ENCODE measurements around the gene DLG2.

DNA sequence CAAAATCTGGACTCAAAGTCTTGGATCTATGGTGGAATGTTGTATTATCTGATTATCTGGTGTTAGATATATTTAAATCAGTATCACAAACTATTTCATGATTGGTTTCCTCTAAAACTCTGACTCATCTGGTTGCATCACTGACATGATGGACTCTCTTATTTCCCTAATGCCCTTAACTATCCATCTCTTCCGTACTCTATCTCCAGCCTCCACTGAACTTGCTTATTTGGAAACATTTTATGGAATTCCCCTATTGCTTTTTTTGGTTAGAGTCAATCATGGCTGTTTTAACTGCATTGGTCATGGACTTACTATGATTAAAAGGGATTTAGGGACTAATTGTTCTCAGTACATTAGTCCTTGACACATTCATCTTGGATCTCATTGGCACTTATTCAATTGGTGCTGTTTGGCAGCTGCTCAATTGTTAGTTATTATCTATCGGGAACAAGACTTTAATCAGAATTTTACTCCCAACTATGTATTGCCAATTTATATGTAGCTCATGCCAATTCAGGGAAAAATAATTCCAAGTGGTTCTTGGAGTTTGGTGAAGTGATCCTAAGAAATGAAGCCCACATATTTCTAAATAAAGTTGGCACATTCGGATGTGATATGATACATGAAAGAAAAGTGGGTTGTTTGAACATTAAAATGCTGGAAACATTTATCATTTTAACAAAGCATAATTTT, 1399.0 kb downstream of the DLG2 start:
- TF ChIP-seq, protein P1, sequence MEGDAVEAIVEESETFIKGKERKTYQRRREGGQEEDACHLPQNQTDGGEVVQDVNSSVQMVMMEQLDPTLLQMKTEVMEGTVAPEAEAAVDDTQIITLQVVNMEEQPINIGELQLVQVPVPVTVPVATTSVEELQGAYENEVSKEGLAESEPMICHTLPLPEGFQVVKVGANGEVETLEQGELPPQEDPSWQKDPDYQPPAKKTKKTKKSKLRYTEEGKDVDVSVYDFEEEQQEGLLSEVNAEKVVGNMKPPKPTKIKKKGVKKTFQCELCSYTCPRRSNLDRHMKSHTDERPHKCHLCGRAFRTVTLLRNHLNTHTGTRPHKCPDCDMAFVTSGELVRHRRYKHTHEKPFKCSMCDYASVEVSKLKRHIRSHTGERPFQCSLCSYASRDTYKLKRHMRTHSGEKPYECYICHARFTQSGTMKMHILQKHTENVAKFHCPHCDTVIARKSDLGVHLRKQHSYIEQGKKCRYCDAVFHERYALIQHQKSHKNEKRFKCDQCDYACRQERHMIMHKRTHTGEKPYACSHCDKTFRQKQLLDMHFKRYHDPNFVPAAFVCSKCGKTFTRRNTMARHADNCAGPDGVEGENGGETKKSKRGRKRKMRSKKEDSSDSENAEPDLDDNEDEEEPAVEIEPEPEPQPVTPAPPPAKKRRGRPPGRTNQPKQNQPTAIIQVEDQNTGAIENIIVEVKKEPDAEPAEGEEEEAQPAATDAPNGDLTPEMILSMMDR (IDR thresholded peaks at IDR 0.05) = no peak
- TF ChIP-seq ZFX (IDR thresholded peaks at IDR 0.05; ENCODE audit: borderline replicate concordance) = no peak

All from 22Rv1 (cell line).